Calu3 (cell line): Measurements from ENCODE around the gene PSMD6. TPM values are rescaled to one million over a fixed set of nuclear protein-coding genes. Genes with fewer than 3 reads are reported as not detected.

ENCODE experiments used
- BruUV-seq: library from RNA; stranded (reverse); fragments of 400-500 nt; replicated peaks from 2 replicates; lab custom pipeline; 2021; lab: Mats Ljungman, UMichigan
- CTCF ChIA-PET: fragments of 300-600 bp; sonication (Branson Sonifier 250); formaldehyde crosslinking; loops from one replicate; lab custom pipeline; 2022; ENCODE audit warnings: antibody characterized with exemption; lab: Charles Lee
- DNase-seq: peaks from one replicate; pipeline ENCODE4 v3.0.0; 2022
- H3K27ac Mint-ChIP-seq: one replicate; pipeline ENCODE4 v1.8.0; 2022; ENCODE audit warnings: mixed read lengths; ENCODE audit not compliant: unreplicated experiment
- H3K27me3 Mint-ChIP-seq: one replicate; pipeline ENCODE4 v1.8.0; 2022; ENCODE audit warnings: mixed read lengths; ENCODE audit not compliant: unreplicated experiment
- H3K36me3 Mint-ChIP-seq: one replicate; pipeline ENCODE4 v1.8.0; 2022; ENCODE audit warnings: mild to moderate bottlenecking, moderate library complexity, mixed read lengths; ENCODE audit not compliant: insufficient read depth, unreplicated experiment
- H3K4me1 Mint-ChIP-seq: one replicate; pipeline ENCODE4 v1.8.0; 2022; ENCODE audit warnings: mild to moderate bottlenecking, low read depth, mixed read lengths; ENCODE audit not compliant: unreplicated experiment
- H3K4me3 Mint-ChIP-seq: one replicate; pipeline ENCODE4 v1.8.0; 2022; ENCODE audit warnings: mild to moderate bottlenecking, low read depth, moderate library complexity, mixed read lengths; ENCODE audit not compliant: unreplicated experiment
- H3K9me3 Mint-ChIP-seq: one replicate; pipeline ENCODE4 v1.8.0; 2022; ENCODE audit warnings: low read depth, mixed read lengths; ENCODE audit not compliant: unreplicated experiment
- CTCF ChIP-seq: fragments of 200-600 bp; IDR thresholded peaks from one replicate; pipeline ENCODE4 v1.8.0; 2022; ENCODE audit warnings: antibody characterized with exemption; ENCODE audit not compliant: unreplicated experiment
- intact Hi-C: fragments of 100-400 bp; cut with micrococcal nuclease; formaldehyde crosslinking; loops from one replicate; pipeline ENCODE4 v1.10.0; 2022; ENCODE audit not compliant: unreplicated experiment
- total RNA-seq: library from RNA; stranded (reverse); gene quantifications from 2 replicates; pipeline ENCODE4 v1.2.3, GENCODE V29; 2022

PSMD6 gene
- total RNA-seq, 1 experiment from 2014 or later, result 73.3 TPM

- no peaks in the 10 kb centered on the region for H3K27me3 Mint-ChIP-seq
- CTCF ChIA-PET, result no interaction called here
- peaks cover 43% of the 10 kb centered on the region for H3K36me3 Mint-ChIP-seq
- no peak for TF ChIP-seq CTCF
- no peaks in the 10 kb centered on the region for H3K4me1 Mint-ChIP-seq
- H3K9me3 Mint-ChIP-seq, result no peaks in the 10 kb centered on the region
- no peak overlapping the region for H3K4me3 Mint-ChIP-seq
- BruUV-seq, result no TSS peak
- H3K27ac Mint-ChIP-seq, result no peak overlapping the region
- intact Hi-C loops, result no loop called here
- DNase-seq, result no peak
Observed at GRCh38 chr3:63998852-63999754, 24.2 kb downstream of the PSMD6 start.

GRCh38 chr3:63995086-63995485, 28.2 kb downstream of the PSMD6 start:
- no TSS peak for BruUV-seq
- Mint-ChIP-seq H3K36me3 (peaks cover 44% of the 10 kb centered on the region), H3K9me3 (no peaks in the 10 kb centered on the region), H3K27me3 (no peaks in the 10 kb centered on the region), H3K4me3 (no peak overlapping the region), H3K27ac (no peak overlapping the region), H3K4me1 (no peaks in the 10 kb centered on the region)
- intact Hi-C loops, result no loop called here
- CTCF ChIA-PET, result interaction anchor here (1.2 kb wide), 1 partner anchor 81 kb away, joined by 3 read pairs; no protein-coding TSS in a partner anchor
- no peak for TF ChIP-seq CTCF
- DNase-seq, result no peak

- BruUV-seq, result no TSS peak
- DNase-seq, result peak; percentile 56
- Mint-ChIP-seq H3K4me3 (no peak overlapping the region), H3K9me3 (no peaks in the 10 kb centered on the region), H3K27me3 (no peaks in the 10 kb centered on the region), H3K36me3 (peaks cover 40% of the 10 kb centered on the region), H3K27ac (no peak overlapping the region), H3K4me1 (no peaks in the 10 kb centered on the region)
- intact Hi-C loops, result loop anchor here (2.0 to 5.0 kb wide), 4 partner anchors 33 to 641 kb away; partner anchors contain the start of gene SCAANT1
- TF ChIP-seq CTCF, result peak; percentile 64
- CTCF ChIA-PET, result interaction anchor here (1.0 kb wide), 1 partner anchor 33 kb away, joined by 10 read pairs; no protein-coding TSS in a partner anchor
Observed at GRCh38 chr3:63993653-63994079, 29.6 kb downstream of the PSMD6 start.

GRCh38 chr3:63992516-63993209, 30.6 kb downstream of the PSMD6 start:
- no TSS peak for BruUV-seq
- Mint-ChIP-seq H3K27ac (no peak overlapping the region), H3K27me3 (no peaks in the 10 kb centered on the region), H3K9me3 (no peaks in the 10 kb centered on the region), H3K36me3 (peaks cover 36% of the 10 kb centered on the region), H3K4me1 (no peaks in the 10 kb centered on the region), H3K4me3 (no peak overlapping the region)
- intact Hi-C loops, result loop anchor here (2.0 to 5.0 kb wide), 4 partner anchors 32 to 640 kb away; partner anchors contain the start of gene SCAANT1
- CTCF ChIA-PET, result interaction anchor here (1.3 kb wide), 1 partner anchor 31 kb away, joined by 4 read pairs; no protein-coding TSS in a partner anchor
- DNase-seq, result no peak
- no peak for TF ChIP-seq CTCF
